ENCODE measurements around the gene CDK19. TPM values are rescaled to one million over a fixed set of nuclear protein-coding genes. Genes with fewer than 3 reads are reported as not detected.

Gene CDK19
- total RNA-seq, 1 donor from 2014 or later, result 34.4 TPM

GRCh38 chr6:110800839-110801196 lies 14.5 kb downstream of the CDK19 start:
- Mint-ChIP-seq H3K27ac (no peak overlapping the region), H3K4me3 (no peak overlapping the region), H3K9me3 (peaks cover 59% of the 10 kb centered on the region), H3K27me3 (ENCODE audit: insufficient read depth, low read depth) (peaks cover 2% of the 10 kb centered on the region), H3K36me3 (peaks cover 40% of the 10 kb centered on the region), H3K4me1 (no peaks in the 10 kb centered on the region)
- H3K27me3 ChIP-seq, result no peaks in the 10 kb centered on the region
- no peaks in the 10 kb centered on the region for H3K4me1 ChIP-seq
- H3F3A ChIP-seq (ENCODE audit: low read depth), result no peaks in the 10 kb centered on the region
- H3K79me2 ChIP-seq (ENCODE audit: low read depth), result peaks cover 100% of the 10 kb centered on the region
- no peak overlapping the region for H3K4me3 ChIP-seq
- no peak overlapping the region for H3K27ac ChIP-seq
- no peak overlapping the region for H3K4me2 ChIP-seq
- H3K9me3 ChIP-seq (ENCODE audit: low read depth), result no peaks in the 10 kb centered on the region
- no peaks in the 10 kb centered on the region for H4K20me1 ChIP-seq (ENCODE audit: low read depth)
- TF ChIP-seq EZH2phosphoT487 (IDR thresholded peaks at IDR 0.05) (no peak), EZH2 (IDR thresholded peaks at IDR 0.05) (no peak), CTCF (IDR thresholded peaks at IDR 0.05) (no peak)
- no peak overlapping the region for H2AFZ ChIP-seq (replicated peaks)
- peaks cover 6% of the 10 kb centered on the region for H3K36me3 ChIP-seq
- H3K9ac ChIP-seq, result no peak overlapping the region
- no peak for DNase-seq (ENCODE audit: low spot score)

- H3K36me3 Mint-ChIP-seq, result peaks cover 39% of the 10 kb centered on the region
- H3K4me3 Mint-ChIP-seq, result no peak overlapping the region
- DNase-seq (ENCODE audit: low spot score), result no peak
- H3K9me3 ChIP-seq (ENCODE audit: low read depth), result no peaks in the 10 kb centered on the region
- no peak overlapping the region for H3K27ac Mint-ChIP-seq
- peaks cover 6% of the 10 kb centered on the region for H3K36me3 ChIP-seq
- no peak overlapping the region for H3K27ac ChIP-seq
- no peak overlapping the region for H3K4me3 ChIP-seq
- H4K20me1 ChIP-seq (ENCODE audit: low read depth), result peaks cover under 1% of the 10 kb centered on the region
- H3K4me1 Mint-ChIP-seq, result no peaks in the 10 kb centered on the region
- TF ChIP-seq EZH2phosphoT487 (IDR thresholded peaks at IDR 0.05), result no peak
- no peak for TF ChIP-seq CTCF (IDR thresholded peaks at IDR 0.05)
- no peak for TF ChIP-seq EZH2 (IDR thresholded peaks at IDR 0.05)
- no peak overlapping the region for H2AFZ ChIP-seq (replicated peaks)
- no peaks in the 10 kb centered on the region for H3F3A ChIP-seq (ENCODE audit: low read depth)
- H3K9ac ChIP-seq, result no peak overlapping the region
- peaks cover 2% of the 10 kb centered on the region for H3K27me3 Mint-ChIP-seq (ENCODE audit: insufficient read depth, low read depth)
- H3K4me2 ChIP-seq, result no peak overlapping the region
- H3K27me3 ChIP-seq, result no peaks in the 10 kb centered on the region
- peaks cover 59% of the 10 kb centered on the region for H3K9me3 Mint-ChIP-seq
- H3K79me2 ChIP-seq (ENCODE audit: low read depth), result peaks cover 99% of the 10 kb centered on the region
- no peaks in the 10 kb centered on the region for H3K4me1 ChIP-seq
These were observed 15.0 kb downstream of the CDK19 start for GRCh38 chr6:110800196-110800838.

- peaks cover 53% of the 10 kb centered on the region for H3K9me3 Mint-ChIP-seq
- Histone ChIP-seq H4K20me1 (ENCODE audit: low read depth) (peaks cover 4% of the 10 kb centered on the region), H3K36me3 (peaks cover 6% of the 10 kb centered on the region), H3K4me3 (no peak overlapping the region), H3K9me3 (ENCODE audit: low read depth) (no peaks in the 10 kb centered on the region), H3K9ac (no peak overlapping the region), H3K79me2 (ENCODE audit: low read depth) (peaks cover 99% of the 10 kb centered on the region), H3K27ac (no peak overlapping the region), H3K27me3 (no peaks in the 10 kb centered on the region), H3F3A (ENCODE audit: low read depth) (no peaks in the 10 kb centered on the region), H2AFZ (replicated peaks) (no peak overlapping the region), H3K4me1 (no peaks in the 10 kb centered on the region), H3K4me2 (no peak overlapping the region)
- no peak overlapping the region for H3K27ac Mint-ChIP-seq
- TF ChIP-seq EZH2phosphoT487 (IDR thresholded peaks at IDR 0.05) (no peak), CTCF (IDR thresholded peaks at IDR 0.05) (no peak), EZH2 (IDR thresholded peaks at IDR 0.05) (no peak)
- H3K4me3 Mint-ChIP-seq, result no peak overlapping the region
- H3K4me1 Mint-ChIP-seq, result no peaks in the 10 kb centered on the region
- H3K36me3 Mint-ChIP-seq, result peaks cover 34% of the 10 kb centered on the region
- no peak for DNase-seq (ENCODE audit: low spot score)
- H3K27me3 Mint-ChIP-seq (ENCODE audit: insufficient read depth, low read depth), result peaks cover 2% of the 10 kb centered on the region
These were observed 15.6 kb downstream of the CDK19 start for GRCh38 chr6:110799655-110800054.
